ENCODE results near the gene EHD1. TPM values are rescaled to one million over a fixed set of nuclear protein-coding genes. Genes with fewer than 3 reads are reported as not detected.

EHD1 gene
- total and polyA plus RNA-seq, 9 of the 15 experiments (the other 6 are each of a cell fraction or from before 2014, with no cell fraction given), result 0.46 to 65.0 (median 16.4) TPM

GRCh38 chr11:64864473-64865285 is 13.7 kb downstream of the EHD1 start:
- peak in 2 of 4 experiments; percentile 31 to 34 for DNase-seq (ENCODE audit: extremely low read depth in 1 of 4, low spot score in 3 of 4)
- 65% methylated on average over 15 of the region's 18 CpGs for whole genome bisulfite sequencing (ENCODE audit: insufficient coverage, low coverage, missing lambda C conversion rate)
- Histone ChIP-seq H3K4me2 (ENCODE audit: insufficient read depth, low read length) (peak overlapping the region; percentile 12; the same call in 1 of the 2 replicates), H3K79me2 (ENCODE audit: control insufficient read depth, insufficient read depth, low read length) (peaks cover 79% of the 10 kb centered on the region), H2AFZ (ENCODE audit: low read depth, low read length) (no peak overlapping the region), H3K4me1 (replicated peaks in 1 of 2; ENCODE audit: control insufficient read depth in 2 of 2, insufficient read depth in 2 of 2, low read length in 2 of 2) (peaks cover 21 to 52% of the 10 kb centered on the region in 2 experiments), H3K9ac (ENCODE audit: insufficient read depth in 1 of 2, low read depth in 2 of 2, low read length in 2 of 2) (peak overlapping the region; percentile 23 to 86; a peak in 3 of 4 replicates), H3K27me3 (ENCODE audit: control insufficient read depth in 2 of 2, insufficient read depth in 2 of 2, low read length in 2 of 2) (no peaks in the 10 kb centered on the region), H3K9me3 (replicated peaks; ENCODE audit: control insufficient read depth, insufficient read depth, low read depth, low read length) (no peaks in the 10 kb centered on the region), H3K36me3 (ENCODE audit: control insufficient read depth, insufficient read depth, low read length) (peaks cover 38% of the 10 kb centered on the region; the same call in 2 of the 3 replicates), H3K4me3 (no peak overlapping the region), H4K20me1 (replicated peaks; ENCODE audit: control insufficient read depth, insufficient read depth, low read length) (0 out of 2 replicates have a peak, but pooled peaks cover 8% of the 10 kb centered on the region), H3K9me1 (ENCODE audit: control insufficient read depth, insufficient read depth, low read length) (peaks cover 3% of the 10 kb centered on the region), H3K27ac (ENCODE audit: extremely low read depth, low read depth, low read length) (peak overlapping the region; percentile 39; the same call in 2 of the 3 replicates)
- CTCF ChIA-PET (ENCODE audit: low intra/inter-chr PET ratio), result no interaction called here
- in situ Hi-C loops (cut with MboI) (no loop called here), intact Hi-C loops (cut with micrococcal nuclease) (no loop called here)
- peak; percentile 54 for ATAC-seq
- POLR2A ChIA-PET, result interaction anchor here (0.6 to 9.6 kb wide), 7 partner anchors 10 to 635 kb away, joined by 3 to 109 read pairs (median 4); partner anchors contain the start of genes EHD1 and MALAT1
- FAIRE-seq, result peak; percentile 11
- BruUV-seq (replicated peaks), result no TSS peak
- TF ChIP-seq GTF2E2 (tag; IDR thresholded peaks at IDR 0.05) (no peak), FOXP4 (CRISPR knock-in tag; IDR thresholded peaks at IDR 0.05; ENCODE audit: borderline replicate concordance) (0 out of 2 replicates have a peak, but pooled peaks have one; percentile 1), ZBTB33 (CRISPR knock-in tag; IDR thresholded peaks at IDR 0.05) (peak; percentile 74; the same call in 1 of the 2 replicates), SRF (CRISPR knock-in tag; IDR thresholded peaks at IDR 0.05) (peak in 1 of 2 experiments; percentile 72; a peak in 1 of 4 replicates), RBFOX2 (IDR thresholded peaks at IDR 0.05; ENCODE audit: low read depth, low read length) (peak; percentile 2; the same call in 1 of the 2 replicates), BRF2 (IDR thresholded peaks at IDR 0.05; ENCODE audit: borderline replicate concordance, insufficient read depth, insufficient read length) (no peak), SREBF1 (IDR thresholded peaks at IDR 0.05; ENCODE audit: borderline replicate concordance, low read depth, low read length) (no peak), RBBP5 (IDR thresholded peaks at IDR 0.05; ENCODE audit: borderline replicate concordance, insufficient read depth, low read length, poor library complexity, severe bottlenecking) (peak; percentile 24), KLF13 (tag; IDR thresholded peaks at IDR 0.05; ENCODE audit: borderline replicate concordance, low read depth) (no peak)

Data from K562 (cell line).